Choroid plexus epithelial cell (primary cell): Measurements from ENCODE around the gene SLC24A3.

Experiments
- DNase-seq: peaks from one replicate; pipeline ENCODE4 v3.0.0-alpha.2; 2010; ENCODE audit warnings: low read depth
- H3K4me3 ChIP-seq: 2 replicates; pipeline ENCODE4 v1.5.1; 2011; ENCODE audit warnings: low read depth, mild to moderate bottlenecking, control low read depth, low read length, moderate library complexity
- CTCF ChIP-seq: conservative IDR thresholded peaks from 2 replicates; pipeline ENCODE4 v1.5.1; 2011; ENCODE audit warnings: low read depth, mild to moderate bottlenecking, control low read depth, inconsistent platforms, low read length, moderate library complexity

Gene SLC24A3

DNA sequence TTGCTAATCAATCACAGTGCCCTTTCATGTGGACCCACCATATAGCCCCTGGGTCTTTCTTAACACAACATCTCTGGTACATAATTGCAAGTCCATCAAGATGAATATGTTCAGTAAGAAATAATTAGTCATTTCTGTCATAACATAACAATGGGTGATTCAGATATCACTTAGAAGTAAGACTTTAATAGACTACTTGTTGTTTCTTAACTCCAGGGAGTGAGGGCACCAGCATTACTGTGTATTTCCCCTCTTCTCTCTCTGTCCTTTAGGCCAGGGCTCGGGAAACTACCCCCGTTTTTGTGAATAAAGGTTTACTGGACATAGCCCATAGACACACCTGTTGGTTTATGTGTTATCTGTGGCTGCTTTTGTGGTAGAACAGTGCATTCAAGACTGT, 123.5 kb downstream of the SLC24A3 start:
- no peak for TF ChIP-seq CTCF
- no peak overlapping the region for H3K4me3 ChIP-seq
- DNase-seq, result no peak

GRCh38 chr20:19336631-19337030, 124.2 kb downstream of the SLC24A3 start:
- no peak for TF ChIP-seq CTCF
- DNase-seq, result no peak
- no peak overlapping the region for H3K4me3 ChIP-seq

- TF ChIP-seq CTCF, result no peak
- DNase-seq, result no peak
- H3K4me3 ChIP-seq, result no peak overlapping the region
Observed at GRCh38 chr20:19338380-19338779, 125.9 kb downstream of the SLC24A3 start.

- DNase-seq, result no peak
- H3K4me3 ChIP-seq, result no peak overlapping the region
Observed at GRCh38 chr20:19338960-19339359, 126.5 kb downstream of the SLC24A3 start.

GRCh38 chr20:19341348-19342053, 129.1 kb downstream of the SLC24A3 start:
- DNase-seq, result no peak
- no peak overlapping the region for H3K4me3 ChIP-seq
- no peak for TF ChIP-seq CTCF

More at GRCh38 chr20:19338960-19339359, 126.5 kb downstream of the SLC24A3 start:
- no peak for TF ChIP-seq CTCF

DNA sequence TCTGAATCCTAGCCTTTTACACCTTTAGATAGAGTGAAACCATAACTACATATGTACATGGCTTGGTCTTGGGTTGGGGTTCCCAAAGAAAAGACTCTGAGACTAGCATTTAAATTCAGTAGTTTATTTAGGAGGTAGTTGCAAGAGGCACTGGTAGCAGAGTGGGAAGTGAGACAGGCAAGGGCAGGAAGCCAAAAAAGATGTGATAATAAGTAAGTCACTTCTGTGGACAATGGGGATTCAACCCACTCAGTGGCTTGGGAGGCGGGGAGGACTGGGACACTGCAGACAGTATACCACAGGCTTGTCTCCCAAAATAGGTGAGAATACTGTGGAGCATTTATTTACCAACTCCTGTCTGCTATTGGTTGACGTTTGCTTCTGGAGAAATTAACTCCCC, 131.9 kb downstream of the SLC24A3 start:
- TF ChIP-seq CTCF, result no peak
- H3K4me3 ChIP-seq, result no peak overlapping the region
- DNase-seq, result no peak

- TF ChIP-seq CTCF, result no peak
- no peak overlapping the region for H3K4me3 ChIP-seq
- DNase-seq, result no peak
Observed at GRCh38 chr20:19347943-19348456, 135.6 kb downstream of the SLC24A3 start.
